HEK293 (cell line): Measurements from ENCODE around the gene OR2T8.

ENCODE experiments used
- ZNF514 ChIP-seq: fragments of 450-650 bp; formaldehyde crosslinking; IDR thresholded peaks from 2 replicates; pipeline ENCODE4 v1.5.1; 2016; ENCODE audit warnings: missing biosample characterization, missing genetic modification characterization
- ZNF558 ChIP-seq: fragments of 450-650 bp; formaldehyde crosslinking; IDR thresholded peaks from 2 replicates; pipeline ENCODE4 v1.5.1; 2016; ENCODE audit warnings: missing biosample characterization, missing genetic modification characterization
- ZNF792 ChIP-seq: fragments of 450-650 bp; formaldehyde crosslinking; IDR thresholded peaks from 2 replicates; pipeline ENCODE4 v1.5.1; 2016; ENCODE audit warnings: missing biosample characterization, missing genetic modification characterization
- TF ChIP-seq, protein P1 (sequence below): fragments of 450-650 bp; formaldehyde crosslinking; IDR thresholded peaks from 2 replicates; pipeline ENCODE4 v1.5.1; 2016; ENCODE audit warnings: missing biosample characterization, missing genetic modification characterization, low read depth
- TF ChIP-seq, protein P2 (sequence below): fragments of 450-650 bp; formaldehyde crosslinking; IDR thresholded peaks from 2 replicates; pipeline ENCODE4 v1.5.1; 2016; ENCODE audit warnings: missing biosample characterization, missing genetic modification characterization
- TF ChIP-seq, protein P3 (sequence below): fragments of 450-650 bp; formaldehyde crosslinking; IDR thresholded peaks from 2 replicates; pipeline ENCODE4 v1.5.1; 2016; ENCODE audit warnings: missing biosample characterization, missing genetic modification characterization

GRCh38 chr1:247962911-247963588 is 43.0 kb downstream of the OR2T8 start:
- TF ChIP-seq, protein P1, sequence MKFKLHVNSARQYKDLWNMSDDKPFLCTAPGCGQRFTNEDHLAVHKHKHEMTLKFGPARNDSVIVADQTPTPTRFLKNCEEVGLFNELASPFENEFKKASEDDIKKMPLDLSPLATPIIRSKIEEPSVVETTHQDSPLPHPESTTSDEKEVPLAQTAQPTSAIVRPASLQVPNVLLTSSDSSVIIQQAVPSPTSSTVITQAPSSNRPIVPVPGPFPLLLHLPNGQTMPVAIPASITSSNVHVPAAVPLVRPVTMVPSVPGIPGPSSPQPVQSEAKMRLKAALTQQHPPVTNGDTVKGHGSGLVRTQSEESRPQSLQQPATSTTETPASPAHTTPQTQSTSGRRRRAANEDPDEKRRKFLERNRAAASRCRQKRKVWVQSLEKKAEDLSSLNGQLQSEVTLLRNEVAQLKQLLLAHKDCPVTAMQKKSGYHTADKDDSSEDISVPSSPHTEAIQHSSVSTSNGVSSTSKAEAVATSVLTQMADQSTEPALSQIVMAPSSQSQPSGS (tag by site-specific recombination), result no peak
- TF ChIP-seq, protein P2, sequence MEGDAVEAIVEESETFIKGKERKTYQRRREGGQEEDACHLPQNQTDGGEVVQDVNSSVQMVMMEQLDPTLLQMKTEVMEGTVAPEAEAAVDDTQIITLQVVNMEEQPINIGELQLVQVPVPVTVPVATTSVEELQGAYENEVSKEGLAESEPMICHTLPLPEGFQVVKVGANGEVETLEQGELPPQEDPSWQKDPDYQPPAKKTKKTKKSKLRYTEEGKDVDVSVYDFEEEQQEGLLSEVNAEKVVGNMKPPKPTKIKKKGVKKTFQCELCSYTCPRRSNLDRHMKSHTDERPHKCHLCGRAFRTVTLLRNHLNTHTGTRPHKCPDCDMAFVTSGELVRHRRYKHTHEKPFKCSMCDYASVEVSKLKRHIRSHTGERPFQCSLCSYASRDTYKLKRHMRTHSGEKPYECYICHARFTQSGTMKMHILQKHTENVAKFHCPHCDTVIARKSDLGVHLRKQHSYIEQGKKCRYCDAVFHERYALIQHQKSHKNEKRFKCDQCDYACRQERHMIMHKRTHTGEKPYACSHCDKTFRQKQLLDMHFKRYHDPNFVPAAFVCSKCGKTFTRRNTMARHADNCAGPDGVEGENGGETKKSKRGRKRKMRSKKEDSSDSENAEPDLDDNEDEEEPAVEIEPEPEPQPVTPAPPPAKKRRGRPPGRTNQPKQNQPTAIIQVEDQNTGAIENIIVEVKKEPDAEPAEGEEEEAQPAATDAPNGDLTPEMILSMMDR (tag by site-specific recombination), result no peak
- TF ChIP-seq ZNF558 (tag by site-specific recombination) (no peak), ZNF514 (tag by site-specific recombination) (no peak), ZNF792 (tag by site-specific recombination) (no peak)
- TF ChIP-seq, protein P3, sequence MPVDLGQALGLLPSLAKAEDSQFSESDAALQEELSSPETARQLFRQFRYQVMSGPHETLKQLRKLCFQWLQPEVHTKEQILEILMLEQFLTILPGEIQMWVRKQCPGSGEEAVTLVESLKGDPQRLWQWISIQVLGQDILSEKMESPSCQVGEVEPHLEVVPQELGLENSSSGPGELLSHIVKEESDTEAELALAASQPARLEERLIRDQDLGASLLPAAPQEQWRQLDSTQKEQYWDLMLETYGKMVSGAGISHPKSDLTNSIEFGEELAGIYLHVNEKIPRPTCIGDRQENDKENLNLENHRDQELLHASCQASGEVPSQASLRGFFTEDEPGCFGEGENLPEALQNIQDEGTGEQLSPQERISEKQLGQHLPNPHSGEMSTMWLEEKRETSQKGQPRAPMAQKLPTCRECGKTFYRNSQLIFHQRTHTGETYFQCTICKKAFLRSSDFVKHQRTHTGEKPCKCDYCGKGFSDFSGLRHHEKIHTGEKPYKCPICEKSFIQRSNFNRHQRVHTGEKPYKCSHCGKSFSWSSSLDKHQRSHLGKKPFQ, result no peak
